Chondrocyte (in vitro differentiated cells): ENCODE results near the gene PREX1. TPM values are rescaled to one million over a fixed set of nuclear protein-coding genes. Genes with fewer than 3 reads are reported as not detected.

Experiments used
- DNase-seq: peaks from one replicate; pipeline ENCODE4 v3.0.0; 2021; ENCODE audit warnings: mixed read lengths, low spot score
- H3K27ac Mint-ChIP-seq: one replicate; pipeline ENCODE4 v1.8.0; 2021; ENCODE audit warnings: mild to moderate bottlenecking, moderate library complexity, mixed read lengths; ENCODE audit not compliant: unreplicated experiment
- H3K27me3 Mint-ChIP-seq: 2 replicates; pipeline ENCODE4 v1.8.0; 2021; ENCODE audit warnings: low read depth, mixed read lengths
- H3K36me3 Mint-ChIP-seq: 2 replicates; pipeline ENCODE4 v1.8.0; 2021; ENCODE audit warnings: low read depth, mixed read lengths
- H3K4me1 Mint-ChIP-seq: 2 replicates; pipeline ENCODE4 v1.8.0; 2021; ENCODE audit warnings: low read depth, mild to moderate bottlenecking, mixed read lengths
- H3K4me3 Mint-ChIP-seq: one replicate; pipeline ENCODE4 v1.8.0; 2021; ENCODE audit warnings: mild to moderate bottlenecking, moderate library complexity, mixed read lengths; ENCODE audit not compliant: unreplicated experiment
- H3K9me3 Mint-ChIP-seq: 2 replicates; pipeline ENCODE4 v1.8.0; 2021; ENCODE audit warnings: low read depth, mixed read lengths
- total RNA-seq: library from RNA; stranded (reverse); gene quantifications from 3 replicates; pipeline ENCODE4 v1.2.1, GENCODE V29; 2021
- TF ChIP-seq, protein P1 (sequence below): fragments of 200-600 bp; sonication (generic); IDR thresholded peaks from 2 replicates; pipeline ENCODE4 v1.5.0; 2021; ENCODE audit warnings: antibody characterized with exemption, mild to moderate bottlenecking, moderate library complexity

The PREX1 gene
- total RNA-seq, 1 donor from 2014 or later, result 3.0 TPM

DNA sequence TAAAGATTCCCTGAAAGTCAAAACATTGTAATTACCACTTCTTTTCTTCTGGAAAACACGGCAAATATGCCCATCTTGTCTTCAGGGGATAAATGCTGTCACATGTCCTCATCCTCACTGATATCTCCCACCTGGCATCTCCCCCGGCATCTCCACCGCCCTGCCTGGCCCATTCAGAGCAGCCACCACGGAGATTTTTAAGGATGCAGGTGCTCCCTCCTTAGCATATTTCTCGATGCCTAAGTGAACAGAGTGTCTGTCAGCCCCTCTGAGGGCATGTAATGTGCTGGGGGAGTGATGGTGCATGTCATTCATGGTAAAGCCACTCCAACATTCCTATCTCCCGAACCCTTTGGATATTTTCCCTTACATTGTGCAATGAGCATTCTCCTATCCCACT, 215.5 kb downstream of the PREX1 start:
- Mint-ChIP-seq H3K4me1 (no peaks in the 10 kb centered on the region), H3K27me3 (peaks cover 45% of the 10 kb centered on the region), H3K4me3 (no peak overlapping the region), H3K9me3 (no peaks in the 10 kb centered on the region), H3K36me3 (peaks cover 2% of the 10 kb centered on the region), H3K27ac (no peak overlapping the region)
- TF ChIP-seq, protein P1, sequence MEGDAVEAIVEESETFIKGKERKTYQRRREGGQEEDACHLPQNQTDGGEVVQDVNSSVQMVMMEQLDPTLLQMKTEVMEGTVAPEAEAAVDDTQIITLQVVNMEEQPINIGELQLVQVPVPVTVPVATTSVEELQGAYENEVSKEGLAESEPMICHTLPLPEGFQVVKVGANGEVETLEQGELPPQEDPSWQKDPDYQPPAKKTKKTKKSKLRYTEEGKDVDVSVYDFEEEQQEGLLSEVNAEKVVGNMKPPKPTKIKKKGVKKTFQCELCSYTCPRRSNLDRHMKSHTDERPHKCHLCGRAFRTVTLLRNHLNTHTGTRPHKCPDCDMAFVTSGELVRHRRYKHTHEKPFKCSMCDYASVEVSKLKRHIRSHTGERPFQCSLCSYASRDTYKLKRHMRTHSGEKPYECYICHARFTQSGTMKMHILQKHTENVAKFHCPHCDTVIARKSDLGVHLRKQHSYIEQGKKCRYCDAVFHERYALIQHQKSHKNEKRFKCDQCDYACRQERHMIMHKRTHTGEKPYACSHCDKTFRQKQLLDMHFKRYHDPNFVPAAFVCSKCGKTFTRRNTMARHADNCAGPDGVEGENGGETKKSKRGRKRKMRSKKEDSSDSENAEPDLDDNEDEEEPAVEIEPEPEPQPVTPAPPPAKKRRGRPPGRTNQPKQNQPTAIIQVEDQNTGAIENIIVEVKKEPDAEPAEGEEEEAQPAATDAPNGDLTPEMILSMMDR, result no peak
- DNase-seq, result no peak

- no peak overlapping the region for H3K27ac Mint-ChIP-seq
- no peak for DNase-seq
- H3K4me3 Mint-ChIP-seq, result no peak overlapping the region
- H3K36me3 Mint-ChIP-seq, result peaks cover 2% of the 10 kb centered on the region
- no peaks in the 10 kb centered on the region for H3K4me1 Mint-ChIP-seq
- H3K27me3 Mint-ChIP-seq, result peaks cover 45% of the 10 kb centered on the region
- TF ChIP-seq, protein P1, result no peak
- no peaks in the 10 kb centered on the region for H3K9me3 Mint-ChIP-seq
Observed at GRCh38 chr20:48610996-48611395, 216.8 kb downstream of the PREX1 start.

- H3K4me1 Mint-ChIP-seq, result no peaks in the 10 kb centered on the region
- no peaks in the 10 kb centered on the region for H3K9me3 Mint-ChIP-seq
- TF ChIP-seq, protein P1, result no peak
Observed at GRCh38 chr20:48609491-48609978, 218.3 kb downstream of the PREX1 start.

GRCh38 chr20:48608756-48609155, 219.0 kb downstream of the PREX1 start:
- no peaks in the 10 kb centered on the region for H3K4me1 Mint-ChIP-seq
- DNase-seq, result no peak
- no peak overlapping the region for H3K27ac Mint-ChIP-seq
- H3K9me3 Mint-ChIP-seq, result no peaks in the 10 kb centered on the region
- H3K36me3 Mint-ChIP-seq, result peaks cover 2% of the 10 kb centered on the region
- TF ChIP-seq, protein P1, result no peak
- H3K4me3 Mint-ChIP-seq, result no peak overlapping the region
- H3K27me3 Mint-ChIP-seq, result peaks cover 52% of the 10 kb centered on the region

More at GRCh38 chr20:48609491-48609978, 218.3 kb downstream of the PREX1 start:
- no peak overlapping the region for H3K27ac Mint-ChIP-seq
- DNase-seq, result no peak
- peaks cover 2% of the 10 kb centered on the region for H3K36me3 Mint-ChIP-seq
- peaks cover 55% of the 10 kb centered on the region for H3K27me3 Mint-ChIP-seq
- no peak overlapping the region for H3K4me3 Mint-ChIP-seq

DNA sequence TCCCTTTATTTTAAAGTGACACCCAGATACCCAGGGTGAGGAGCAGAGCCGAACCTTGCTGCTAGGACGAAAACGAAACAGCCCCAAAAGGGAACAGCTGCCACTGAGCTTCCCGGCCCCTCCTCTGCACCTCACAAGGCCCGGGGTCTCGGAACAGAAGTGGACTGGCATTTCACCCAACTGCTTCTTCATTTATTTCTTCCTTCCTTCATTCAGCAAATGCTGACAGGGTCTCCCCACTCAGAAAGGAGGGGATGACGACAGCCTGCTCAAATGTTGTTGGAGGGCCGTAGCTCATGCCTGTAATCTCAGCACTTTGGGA, 220.3 kb downstream of the PREX1 start:
- H3K27me3 Mint-ChIP-seq, result peaks cover 45% of the 10 kb centered on the region
- no peaks in the 10 kb centered on the region for H3K4me1 Mint-ChIP-seq
- H3K9me3 Mint-ChIP-seq, result peaks cover 5% of the 10 kb centered on the region
- peaks cover 2% of the 10 kb centered on the region for H3K36me3 Mint-ChIP-seq
- no peak overlapping the region for H3K27ac Mint-ChIP-seq
- no peak for DNase-seq
- TF ChIP-seq, protein P1, result no peak
- no peak overlapping the region for H3K4me3 Mint-ChIP-seq
